KG1 (cell line): ENCODE results near the gene IL7R.

ENCODE experiments used
- DNase-seq: peaks from one replicate; lab custom pipeline; 2025; lab: John Stamatoyannopoulos, UW

The IL7R gene

GRCh38 chr5:35908814-35909213 lies 52.1 kb downstream of the IL7R start:
- DNase-seq, result no peak

GRCh38 chr5:35919191-35919590 lies 62.5 kb downstream of the IL7R start:
- DNase-seq, result no peak

GRCh38 chr5:35920890-35921289 lies 64.2 kb downstream of the IL7R start:
- no peak for DNase-seq

GRCh38 chr5:35921930-35922329 lies 65.2 kb downstream of the IL7R start:
- DNase-seq, result no peak

GRCh38 chr5:35922468-35922867 lies 65.8 kb downstream of the IL7R start:
- no peak for DNase-seq

- DNase-seq, result no peak
Observed at GRCh38 chr5:35924122-35924949, 67.6 kb downstream of the IL7R start.

- peak; percentile 43 for DNase-seq
Observed at GRCh38 chr5:35924950-35925722, 68.4 kb downstream of the IL7R start.

- peak; percentile 70 for DNase-seq
Observed at GRCh38 chr5:35926389-35927051, 69.8 kb downstream of the IL7R start.
